Gastroesophageal sphincter (tissue), 3 donors: ENCODE measurements around the gene SERINC2.

Source experiments
- POLR2A ChIP-seq, 2 donors: fragments of 450-650 bp; IDR thresholded peaks; one replicate each; pipeline ENCODE4 v1.6.1; 2017; ENCODE audit warnings: antibody characterized with exemption in 2 of 2, mild to moderate bottlenecking in 2 of 2, moderate library complexity in 1 of 2
- POLR2AphosphoS5 ChIP-seq: sonication (generic); formaldehyde crosslinking; IDR thresholded peaks from one replicate; pipeline ENCODE4 v1.6.1; 2017; ENCODE audit warnings: antibody characterized with exemption
- TF ChIP-seq, protein P1 (sequence below), 4 experiments: fragments of 200-600 bp in 2 of 4; fragments of 450-650 bp in 2 of 4; sonication (generic) in 1 of 4; IDR thresholded peaks; one replicate each; pipeline ENCODE4 v1.5.1; 2017 to 2019; ENCODE audit warnings: antibody characterized with exemption in 4 of 4, mild to moderate bottlenecking in 2 of 4, moderate library complexity in 2 of 4

DNA sequence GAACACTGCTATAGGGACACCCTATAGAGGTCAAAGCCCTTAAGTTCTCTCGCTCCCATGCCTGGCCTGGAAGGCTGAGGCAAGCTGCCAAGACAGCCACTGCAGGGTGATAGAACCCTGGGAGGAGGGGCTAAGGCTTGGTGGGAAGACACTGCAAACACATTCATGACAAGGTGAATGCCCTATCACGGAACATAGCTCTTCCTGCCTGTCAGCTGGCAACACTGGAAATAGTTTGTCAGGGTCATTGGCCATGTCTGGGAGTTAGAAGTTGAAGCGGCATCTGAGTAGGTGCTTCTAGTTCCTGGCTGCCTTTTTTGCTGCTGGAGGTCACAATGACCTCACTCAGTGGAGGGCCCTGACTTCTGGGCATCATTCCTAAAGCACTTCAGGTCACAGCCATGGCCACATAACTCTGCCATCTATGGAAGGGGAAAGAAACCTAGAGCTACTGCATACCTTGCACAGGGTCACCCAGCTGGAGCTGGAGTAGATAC is 44.4 kb upstream of the SERINC2 start:
- TF ChIP-seq POLR2A (IDR thresholded peaks at IDR 0.05) (no peak), POLR2AphosphoS5 (peak; percentile 43)
- TF ChIP-seq, protein P1, sequence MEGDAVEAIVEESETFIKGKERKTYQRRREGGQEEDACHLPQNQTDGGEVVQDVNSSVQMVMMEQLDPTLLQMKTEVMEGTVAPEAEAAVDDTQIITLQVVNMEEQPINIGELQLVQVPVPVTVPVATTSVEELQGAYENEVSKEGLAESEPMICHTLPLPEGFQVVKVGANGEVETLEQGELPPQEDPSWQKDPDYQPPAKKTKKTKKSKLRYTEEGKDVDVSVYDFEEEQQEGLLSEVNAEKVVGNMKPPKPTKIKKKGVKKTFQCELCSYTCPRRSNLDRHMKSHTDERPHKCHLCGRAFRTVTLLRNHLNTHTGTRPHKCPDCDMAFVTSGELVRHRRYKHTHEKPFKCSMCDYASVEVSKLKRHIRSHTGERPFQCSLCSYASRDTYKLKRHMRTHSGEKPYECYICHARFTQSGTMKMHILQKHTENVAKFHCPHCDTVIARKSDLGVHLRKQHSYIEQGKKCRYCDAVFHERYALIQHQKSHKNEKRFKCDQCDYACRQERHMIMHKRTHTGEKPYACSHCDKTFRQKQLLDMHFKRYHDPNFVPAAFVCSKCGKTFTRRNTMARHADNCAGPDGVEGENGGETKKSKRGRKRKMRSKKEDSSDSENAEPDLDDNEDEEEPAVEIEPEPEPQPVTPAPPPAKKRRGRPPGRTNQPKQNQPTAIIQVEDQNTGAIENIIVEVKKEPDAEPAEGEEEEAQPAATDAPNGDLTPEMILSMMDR (IDR thresholded peaks at IDR 0.05), result no peak
